Measurements from ENCODE around the gene IL19.

- no peak for TF ChIP-seq CTCF (IDR thresholded peaks at IDR 0.05; ENCODE audit: low read depth, low read length)
- TF ChIP-seq EZH2phosphoT487 (IDR thresholded peaks at IDR 0.05; ENCODE audit: low read depth) = no peak
These were observed 50.9 kb downstream of the IL19 start for GRCh38 chr1:206821493-206821892.
